Coronary artery (tissue), 2 donors: ENCODE results near the gene WDR43.

Source experiments
- DNase-seq: peaks from one replicate; pipeline ENCODE4 v3.0.0-alpha.2; 2017; ENCODE audit warnings: low spot score
- H3K27ac ChIP-seq, 2 donors: fragments of 200-600 bp; sonication (generic); one replicate each; pipeline ENCODE4 v1.5.1; 2016 to 2019
- H3K4me3 ChIP-seq: fragments of 200-600 bp; sonication (generic); 2 replicates; pipeline ENCODE4 v1.5.1; 2016; ENCODE audit warnings: mild to moderate bottlenecking, moderate library complexity
- TF ChIP-seq, protein P1 (sequence below): fragments of 200-600 bp; sonication (generic); IDR thresholded peaks from one replicate; pipeline ENCODE4 v1.5.1; 2019; ENCODE audit warnings: antibody characterized with exemption

The WDR43 gene

DNA sequence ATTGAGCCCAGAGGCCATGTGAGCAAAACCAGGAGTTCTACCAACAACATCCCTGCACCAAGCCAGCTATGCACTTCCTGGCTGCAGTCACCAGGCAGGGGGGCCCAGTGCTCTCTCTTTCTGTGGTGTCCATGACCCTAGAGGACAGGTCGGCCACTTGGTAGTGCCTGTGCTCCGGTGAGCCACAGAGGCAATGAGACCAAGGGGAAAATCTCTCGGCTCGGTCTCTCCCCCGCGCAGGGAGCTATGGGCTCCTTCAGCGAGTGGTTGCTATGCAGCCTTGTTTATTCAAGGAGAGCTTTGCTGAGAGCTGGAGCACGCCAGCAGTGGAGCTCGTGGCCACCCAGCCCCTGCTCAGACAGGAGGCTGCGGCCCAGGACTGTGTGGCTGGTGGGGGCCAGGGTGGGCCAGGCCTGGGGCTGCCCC is 86.6 kb downstream of the WDR43 start, which contains the start of gene TOGARAM2:
TSS of gene TOGARAM2 (plus strand) at position 283 of the 426 bp plus-strand sequence. CDS start 13,537 bp downstream, outside the sequence.
- DNase-seq, result no peak
- TF ChIP-seq, protein P1, sequence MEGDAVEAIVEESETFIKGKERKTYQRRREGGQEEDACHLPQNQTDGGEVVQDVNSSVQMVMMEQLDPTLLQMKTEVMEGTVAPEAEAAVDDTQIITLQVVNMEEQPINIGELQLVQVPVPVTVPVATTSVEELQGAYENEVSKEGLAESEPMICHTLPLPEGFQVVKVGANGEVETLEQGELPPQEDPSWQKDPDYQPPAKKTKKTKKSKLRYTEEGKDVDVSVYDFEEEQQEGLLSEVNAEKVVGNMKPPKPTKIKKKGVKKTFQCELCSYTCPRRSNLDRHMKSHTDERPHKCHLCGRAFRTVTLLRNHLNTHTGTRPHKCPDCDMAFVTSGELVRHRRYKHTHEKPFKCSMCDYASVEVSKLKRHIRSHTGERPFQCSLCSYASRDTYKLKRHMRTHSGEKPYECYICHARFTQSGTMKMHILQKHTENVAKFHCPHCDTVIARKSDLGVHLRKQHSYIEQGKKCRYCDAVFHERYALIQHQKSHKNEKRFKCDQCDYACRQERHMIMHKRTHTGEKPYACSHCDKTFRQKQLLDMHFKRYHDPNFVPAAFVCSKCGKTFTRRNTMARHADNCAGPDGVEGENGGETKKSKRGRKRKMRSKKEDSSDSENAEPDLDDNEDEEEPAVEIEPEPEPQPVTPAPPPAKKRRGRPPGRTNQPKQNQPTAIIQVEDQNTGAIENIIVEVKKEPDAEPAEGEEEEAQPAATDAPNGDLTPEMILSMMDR, result no peak
- no peak within 1 kb of the TSS for H3K4me3 ChIP-seq
- H3K27ac ChIP-seq, result no peak within 1 kb of the TSS

DNA sequence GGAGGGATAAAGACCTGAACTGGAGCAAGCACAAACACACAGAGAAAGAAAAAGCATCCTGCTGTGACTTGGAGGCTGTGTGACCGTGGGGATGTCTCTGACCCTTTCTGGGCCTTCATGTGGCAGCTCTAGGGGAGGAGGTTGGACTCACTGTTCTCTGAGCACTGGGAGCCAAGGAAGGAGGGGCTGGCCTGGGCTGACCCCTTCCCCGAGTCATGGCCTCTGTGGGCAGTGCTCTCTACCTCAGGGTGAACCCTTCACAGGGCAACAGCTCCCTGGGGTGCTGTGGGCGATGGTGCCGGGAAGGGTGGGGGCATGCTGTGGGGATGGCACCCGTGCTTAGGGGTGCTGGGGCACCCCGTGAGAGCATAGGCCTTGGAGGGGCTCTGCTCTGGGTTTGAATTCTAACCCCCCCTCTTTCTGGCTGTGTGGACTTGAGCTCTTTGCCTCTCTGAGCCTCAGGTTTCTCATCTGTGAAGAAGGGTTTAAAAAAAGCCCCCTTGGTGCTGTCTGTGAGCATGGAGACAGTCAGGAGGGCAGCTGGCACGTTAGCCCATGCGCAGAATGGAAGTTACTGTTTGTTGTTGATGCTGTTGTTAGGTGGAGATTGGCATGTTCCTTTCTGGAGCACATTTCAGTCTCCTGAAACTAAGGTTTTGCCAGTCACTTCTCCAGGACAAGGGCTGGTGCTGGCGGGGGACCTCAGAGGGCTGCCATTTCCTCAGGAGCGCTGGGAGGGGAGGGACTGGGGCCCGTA is 87.3 kb downstream of the WDR43 start:
- TF ChIP-seq, protein P1, result no peak
- no peak for DNase-seq
- Histone ChIP-seq H3K27ac (no peak overlapping the region), H3K4me3 (no peak overlapping the region)

DNA sequence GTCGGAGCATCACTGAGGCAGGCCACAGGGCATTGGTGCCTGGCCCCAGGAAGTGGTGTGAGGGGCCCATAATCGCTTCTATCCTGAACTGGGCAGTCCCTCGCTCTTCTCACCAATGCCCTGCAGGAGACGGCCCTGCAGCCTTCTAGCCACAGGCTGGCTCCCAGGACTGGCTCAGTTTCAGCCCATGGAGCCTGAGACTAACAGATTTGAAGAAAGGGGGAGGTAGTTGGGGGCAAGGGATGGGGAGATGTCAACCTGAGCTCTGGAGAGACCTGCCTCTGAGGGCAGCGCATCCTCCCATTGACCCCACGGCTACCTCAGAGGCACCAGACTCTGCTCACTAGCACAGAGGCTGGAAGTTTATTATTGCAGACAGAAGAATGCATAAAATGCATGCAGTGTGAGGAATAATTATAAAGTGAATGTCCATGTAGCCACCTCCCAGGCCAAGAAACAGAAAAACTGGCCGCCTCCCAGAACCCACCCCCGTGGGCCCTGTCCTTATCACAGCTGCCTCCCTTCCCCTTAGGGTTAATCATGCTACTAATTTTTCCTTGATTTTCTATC is 88.0 kb downstream of the WDR43 start:
- TF ChIP-seq, protein P1, result no peak
- no peak for DNase-seq
- Histone ChIP-seq H3K4me3 (no peak overlapping the region), H3K27ac (no peak overlapping the region)

DNA sequence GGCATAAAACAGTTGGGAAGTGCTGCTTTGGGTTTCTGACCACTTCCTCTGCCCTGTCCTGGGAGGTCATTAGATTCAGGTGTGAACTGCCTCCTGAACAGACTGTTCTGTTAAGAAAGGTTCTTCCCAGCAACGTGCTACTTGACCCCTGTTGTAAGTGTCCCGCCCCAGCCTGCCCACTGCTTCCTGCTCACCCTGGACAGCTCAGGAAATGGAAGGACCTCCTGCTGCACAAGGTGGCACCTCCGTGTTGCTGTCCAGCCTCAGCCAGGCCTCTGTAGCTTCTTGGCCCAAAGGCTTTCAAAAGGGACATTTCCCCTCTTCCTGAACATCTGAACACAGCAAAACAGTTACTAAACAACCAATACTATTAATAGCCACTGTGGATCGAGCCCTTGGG is 92.0 kb downstream of the WDR43 start:
- no peak for DNase-seq
- TF ChIP-seq, protein P1, result no peak
- Histone ChIP-seq H3K4me3 (no peak overlapping the region), H3K27ac (no peak overlapping the region)

DNA sequence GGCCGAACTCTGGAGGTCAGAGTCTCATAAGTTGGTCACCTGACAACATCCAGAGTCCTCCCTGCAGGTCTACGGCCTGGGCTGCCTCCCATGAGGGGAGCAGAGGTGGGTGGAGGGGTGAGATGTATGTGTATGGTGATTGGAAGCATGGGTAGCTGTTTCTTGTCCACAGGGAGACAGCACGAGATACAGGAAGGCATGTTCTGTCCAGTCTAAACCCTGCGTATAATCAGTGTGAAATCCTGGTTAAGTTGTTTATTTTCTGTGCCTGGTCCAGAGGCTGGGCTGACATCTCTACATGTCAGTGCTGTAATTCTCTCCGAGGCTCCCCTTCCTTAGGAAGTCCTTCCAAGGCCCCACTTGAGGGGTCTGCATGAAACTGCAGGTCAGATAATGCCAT is 95.5 kb downstream of the WDR43 start:
- no peak for DNase-seq
- TF ChIP-seq, protein P1, result no peak
- Histone ChIP-seq H3K27ac (no peak overlapping the region), H3K4me3 (no peak overlapping the region)

DNA sequence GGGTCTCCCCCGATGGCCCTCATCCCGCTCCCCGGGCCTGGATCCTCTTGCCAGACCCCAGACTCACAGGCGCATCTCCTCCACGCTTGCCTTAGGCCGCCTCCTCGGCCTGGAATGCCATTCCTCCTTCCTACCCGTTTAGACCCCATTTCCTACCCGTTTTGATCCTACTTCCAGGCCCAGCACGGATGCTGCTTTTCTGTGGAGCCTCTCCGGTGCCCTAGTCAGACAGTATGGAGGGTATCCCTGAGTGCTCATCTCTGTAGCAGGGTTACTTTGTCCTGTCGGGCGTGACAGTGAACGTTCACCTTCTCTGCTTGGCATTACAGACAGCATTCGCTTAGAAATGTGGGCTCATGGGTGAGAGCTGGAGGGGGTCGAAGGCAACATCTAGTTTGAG is 96.0 kb downstream of the WDR43 start:
- Histone ChIP-seq H3K4me3 (no peak overlapping the region), H3K27ac (no peak overlapping the region)
- TF ChIP-seq, protein P1, result no peak
- DNase-seq, result no peak

DNA sequence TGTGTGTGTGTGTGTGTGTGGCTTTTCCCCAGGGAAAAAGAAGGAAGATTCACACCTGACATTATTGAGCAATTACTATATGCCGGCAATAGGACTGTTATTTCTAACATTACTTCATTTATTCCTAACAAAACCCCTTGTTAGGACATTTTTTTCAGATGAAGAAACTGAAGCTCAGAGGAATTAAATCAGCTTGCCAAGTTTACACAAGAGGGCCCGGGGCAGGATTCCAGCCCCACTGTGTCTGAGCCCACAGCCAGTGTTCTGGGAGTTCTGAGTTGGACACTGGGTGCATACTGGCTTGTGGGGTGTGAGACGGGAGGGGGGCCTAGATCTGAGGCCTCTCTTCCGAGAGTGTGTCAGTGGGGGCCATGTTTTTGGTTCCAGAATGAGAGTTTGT is 96.6 kb downstream of the WDR43 start:
- no peak for DNase-seq
- TF ChIP-seq, protein P1, result no peak
- Histone ChIP-seq H3K4me3 (no peak overlapping the region), H3K27ac (no peak overlapping the region)
